Measurements from ENCODE around the gene UTP20. TPM values are rescaled to one million over a fixed set of nuclear protein-coding genes. Genes with fewer than 3 reads are reported as not detected.
"Not testable (repeated sequence)": the region's sequence is repeated elsewhere in the genome, so short reads cannot be mapped to it uniquely, and the experiment has no call there.

The UTP20 gene
- total RNA-seq, 1 donor from 2014 or later, result 17.0 TPM

DNA sequence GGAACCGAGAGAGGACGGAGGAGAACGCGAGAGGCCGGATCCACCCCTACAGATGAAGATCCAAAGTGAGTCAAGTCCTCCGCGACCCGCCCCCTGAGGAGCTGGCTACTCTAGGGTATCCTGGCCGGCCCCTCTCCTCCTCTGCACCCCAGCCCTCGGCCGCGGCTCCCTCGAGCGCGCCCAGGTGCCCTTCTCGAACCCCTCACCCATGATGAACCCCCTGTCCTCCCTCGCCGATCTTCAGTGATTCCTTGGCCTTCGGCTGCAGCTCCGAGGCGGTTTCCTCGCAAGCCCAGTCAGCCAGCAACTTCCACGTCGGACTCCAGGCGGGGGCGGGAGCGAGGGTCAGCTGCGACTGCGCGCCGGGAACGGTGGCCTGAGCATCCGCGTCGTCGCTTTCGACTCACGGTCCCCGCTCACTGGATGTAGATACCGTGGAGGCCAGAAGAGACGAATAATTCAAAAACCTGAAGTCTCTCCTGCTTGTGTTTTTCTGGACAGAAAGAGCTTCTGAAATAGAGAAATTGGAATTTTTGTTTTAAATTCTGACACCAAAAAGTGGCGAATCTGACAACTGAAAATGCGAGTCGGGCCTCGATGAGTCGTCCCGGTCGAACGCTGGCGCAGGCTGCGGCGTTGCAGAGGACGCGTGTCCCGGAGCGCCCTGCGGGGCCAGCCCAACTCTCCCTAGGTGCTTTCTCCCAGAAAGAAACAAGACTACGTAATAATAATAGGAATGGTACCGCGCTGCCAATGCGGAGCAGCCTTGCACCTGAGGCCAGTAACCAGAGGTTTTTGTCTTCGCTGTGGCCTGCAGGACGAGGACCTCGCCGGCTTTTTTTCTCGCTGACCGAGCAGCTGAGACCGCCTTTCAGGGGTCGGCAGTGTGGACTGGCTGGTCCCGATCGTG, 127.8 kb downstream of the UTP20 start, which contains the start of gene ARL1:
TSS of gene ARL1 (minus strand) at position 337 of the 910 bp plus-strand sequence. CDS start at position 210, 127 bp downstream.
- peak; percentile 75 to 86 for DNase-seq (ENCODE audit: low spot score in 2 of 2, unreplicated experiment in 2 of 2)
- Mint-ChIP-seq H3K9me3 (no peaks in the 10 kb centered on the region), H3K27me3 (ENCODE audit: low read depth) (peaks cover 6% of the 10 kb centered on the region), H3K4me1 (peaks cover 21% of the 10 kb centered on the region), H3K36me3 (peaks cover 3% of the 10 kb centered on the region), H3K4me3 (peak within 1 kb of the TSS; percentile 96), H3K27ac (peak within 1 kb of the TSS; percentile 100)
- TF ChIP-seq, protein P1, sequence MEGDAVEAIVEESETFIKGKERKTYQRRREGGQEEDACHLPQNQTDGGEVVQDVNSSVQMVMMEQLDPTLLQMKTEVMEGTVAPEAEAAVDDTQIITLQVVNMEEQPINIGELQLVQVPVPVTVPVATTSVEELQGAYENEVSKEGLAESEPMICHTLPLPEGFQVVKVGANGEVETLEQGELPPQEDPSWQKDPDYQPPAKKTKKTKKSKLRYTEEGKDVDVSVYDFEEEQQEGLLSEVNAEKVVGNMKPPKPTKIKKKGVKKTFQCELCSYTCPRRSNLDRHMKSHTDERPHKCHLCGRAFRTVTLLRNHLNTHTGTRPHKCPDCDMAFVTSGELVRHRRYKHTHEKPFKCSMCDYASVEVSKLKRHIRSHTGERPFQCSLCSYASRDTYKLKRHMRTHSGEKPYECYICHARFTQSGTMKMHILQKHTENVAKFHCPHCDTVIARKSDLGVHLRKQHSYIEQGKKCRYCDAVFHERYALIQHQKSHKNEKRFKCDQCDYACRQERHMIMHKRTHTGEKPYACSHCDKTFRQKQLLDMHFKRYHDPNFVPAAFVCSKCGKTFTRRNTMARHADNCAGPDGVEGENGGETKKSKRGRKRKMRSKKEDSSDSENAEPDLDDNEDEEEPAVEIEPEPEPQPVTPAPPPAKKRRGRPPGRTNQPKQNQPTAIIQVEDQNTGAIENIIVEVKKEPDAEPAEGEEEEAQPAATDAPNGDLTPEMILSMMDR (IDR thresholded peaks at IDR 0.05; ENCODE audit: unreplicated experiment), result no peak

DNA sequence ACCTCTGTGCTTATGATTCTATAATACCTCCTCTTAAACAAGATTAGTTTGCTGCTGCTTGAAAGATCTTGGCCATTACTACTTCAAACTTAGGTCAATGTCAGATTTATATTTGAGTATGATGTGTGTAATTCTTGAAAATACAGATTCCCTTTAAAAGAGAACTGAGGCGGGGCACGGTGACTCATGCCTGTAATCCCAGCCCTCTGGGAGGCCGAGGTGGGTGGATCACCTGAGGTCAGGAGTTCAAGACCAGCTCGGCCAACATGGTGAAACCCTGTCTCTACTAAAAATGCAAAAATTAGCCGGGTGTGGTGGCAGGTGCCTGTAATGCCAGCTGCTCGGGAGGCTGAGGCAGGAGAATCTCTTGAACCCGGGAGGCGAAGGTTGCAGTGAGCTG, 130.3 kb downstream of the UTP20 start:
- not testable (repeated sequence) for H3K27ac Mint-ChIP-seq; DNase-seq (ENCODE audit: low spot score in 2 of 2, unreplicated experiment in 2 of 2); H3K4me3 Mint-ChIP-seq; H3K9me3 Mint-ChIP-seq; H3K36me3 Mint-ChIP-seq
- H3K4me1 Mint-ChIP-seq, result peaks cover 20% of the 10 kb centered on the region
- H3K27me3 Mint-ChIP-seq (ENCODE audit: low read depth), result peaks cover 10% of the 10 kb centered on the region

DNA sequence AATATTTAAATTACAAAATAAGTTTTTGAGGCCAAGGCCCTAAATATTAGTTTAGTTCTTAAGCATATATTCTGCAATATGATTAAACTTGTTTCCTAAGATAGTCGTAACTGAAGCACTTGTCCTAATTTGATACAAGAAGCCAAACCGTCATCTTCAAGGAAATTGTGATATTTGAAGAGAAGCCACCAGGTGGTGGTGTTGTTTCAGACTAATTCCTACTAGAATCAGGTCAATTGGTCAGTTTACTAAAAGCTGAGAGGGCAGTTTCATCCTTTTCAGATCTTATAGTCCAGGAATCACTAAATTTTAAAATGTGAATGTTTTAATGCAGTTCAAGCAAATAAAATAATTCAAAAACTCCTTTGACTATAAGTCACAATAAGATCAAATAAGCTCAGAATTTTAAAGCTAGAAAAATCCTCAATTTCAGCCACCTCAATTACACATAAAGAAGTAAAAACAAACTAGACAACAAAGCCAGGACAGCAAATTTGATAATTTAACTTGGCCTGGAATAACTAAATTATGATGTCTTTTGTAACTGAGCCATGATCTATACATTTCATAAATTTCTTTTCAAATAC, 134.7 kb downstream of the UTP20 start:
- Mint-ChIP-seq H3K27ac (no peak overlapping the region), H3K27me3 (ENCODE audit: low read depth) (peaks cover 10% of the 10 kb centered on the region), H3K9me3 (no peaks in the 10 kb centered on the region), H3K4me3 (no peak overlapping the region), H3K4me1 (no peaks in the 10 kb centered on the region), H3K36me3 (no peaks in the 10 kb centered on the region)
- TF ChIP-seq, protein P1 (IDR thresholded peaks at IDR 0.05; ENCODE audit: unreplicated experiment), result peak; percentile 59
- no peak for DNase-seq (ENCODE audit: low spot score in 2 of 2, unreplicated experiment in 2 of 2)

DNA sequence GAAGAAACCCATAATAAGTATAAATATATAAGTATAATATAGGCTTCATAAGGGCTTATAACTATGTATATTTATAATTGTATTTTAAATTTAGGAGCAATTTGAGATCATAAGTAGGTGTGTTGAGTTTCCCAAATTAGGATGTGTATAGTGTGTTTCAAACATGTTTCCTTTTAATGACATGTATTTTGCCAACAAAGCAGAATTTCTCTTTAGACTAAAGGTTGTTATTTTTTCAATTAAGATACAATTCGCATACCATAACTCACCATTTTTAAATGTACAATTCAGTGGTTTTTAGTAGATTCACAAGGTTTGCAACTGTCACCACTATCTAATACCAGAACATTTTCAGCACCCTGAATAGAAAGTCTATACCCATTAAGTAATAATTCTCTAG, 135.3 kb downstream of the UTP20 start:
- H3K9me3 Mint-ChIP-seq, result no peaks in the 10 kb centered on the region

DNA sequence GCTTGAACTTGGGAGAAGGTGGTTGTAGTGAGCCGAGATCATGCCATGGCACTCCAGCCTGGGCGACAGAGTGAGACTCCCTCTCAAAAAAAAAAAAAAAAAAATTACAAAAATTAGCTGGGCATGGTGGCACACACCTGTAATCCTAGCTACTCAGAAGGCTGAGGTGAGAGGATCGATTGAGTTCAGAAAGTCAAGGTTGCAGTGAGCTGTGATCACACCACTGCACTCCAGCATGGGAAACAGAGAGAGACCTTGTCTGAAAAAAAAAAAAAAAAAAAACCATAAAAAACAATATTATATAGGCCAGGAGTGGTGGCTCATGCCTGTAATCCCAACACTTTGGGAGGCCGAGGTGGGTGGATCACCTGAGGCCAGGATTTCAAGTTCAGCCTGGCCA, 142.2 kb downstream of the UTP20 start:
- DNase-seq (ENCODE audit: low spot score in 2 of 2, unreplicated experiment in 2 of 2); H3K27me3 Mint-ChIP-seq (ENCODE audit: low read depth); H3K4me1 Mint-ChIP-seq; H3K9me3 Mint-ChIP-seq; H3K27ac Mint-ChIP-seq; H3K36me3 Mint-ChIP-seq; H3K4me3 Mint-ChIP-seq: not testable (repeated sequence)

More for the DNA sequence above, 135.3 kb downstream of the UTP20 start:
- Mint-ChIP-seq H3K27ac (no peak overlapping the region), H3K27me3 (ENCODE audit: low read depth) (peaks cover 10% of the 10 kb centered on the region), H3K4me3 (no peak overlapping the region), H3K4me1 (no peaks in the 10 kb centered on the region), H3K36me3 (no peaks in the 10 kb centered on the region)
- no peak for DNase-seq (ENCODE audit: low spot score in 2 of 2, unreplicated experiment in 2 of 2)
- TF ChIP-seq, protein P1 (IDR thresholded peaks at IDR 0.05; ENCODE audit: unreplicated experiment), result no peak

DNA sequence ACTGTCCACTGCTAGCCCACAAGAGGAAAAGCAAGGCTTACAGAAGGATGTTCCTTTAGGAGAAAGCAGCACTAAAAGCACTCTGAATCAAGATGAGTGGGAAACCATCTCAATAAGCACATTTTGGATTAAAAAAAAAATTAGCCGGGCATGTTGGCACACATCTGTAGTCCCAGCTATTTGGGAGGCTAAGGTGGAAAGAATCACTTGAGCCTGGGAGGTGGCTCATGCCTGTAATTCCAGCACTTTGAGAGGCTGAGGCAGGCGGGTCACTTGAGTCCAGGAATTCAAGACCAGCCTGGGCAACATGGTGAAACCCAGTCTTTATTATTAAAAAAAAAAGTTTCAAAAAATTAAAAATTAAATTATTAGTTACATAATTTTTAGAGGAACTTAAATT, 144.7 kb downstream of the UTP20 start:
- no peaks in the 10 kb centered on the region for H3K4me1 Mint-ChIP-seq
- no peak overlapping the region for H3K4me3 Mint-ChIP-seq
- no peaks in the 10 kb centered on the region for H3K36me3 Mint-ChIP-seq
- no peak for DNase-seq (ENCODE audit: low spot score in 2 of 2, unreplicated experiment in 2 of 2)
- H3K27ac Mint-ChIP-seq, result no peak overlapping the region
- no peaks in the 10 kb centered on the region for H3K27me3 Mint-ChIP-seq (ENCODE audit: low read depth)
- no peaks in the 10 kb centered on the region for H3K9me3 Mint-ChIP-seq
- TF ChIP-seq, protein P1 (IDR thresholded peaks at IDR 0.05; ENCODE audit: unreplicated experiment), result no peak

Measured in mesothelial cell of epicardium (in vitro differentiated cells).